GM18861 (cell line): ENCODE measurements around the gene PTPN1.
"Not testable (repeated sequence)": the region's sequence is repeated elsewhere in the genome, so short reads cannot be mapped to it uniquely, and the experiment has no call there.

Experiments used
- ATAC-seq: cut with Tn5 transposase; IDR thresholded peaks from one replicate; pipeline ENCODE4 v1.9.1; 2021; ENCODE audit not compliant: unreplicated experiment

Gene PTPN1

DNA sequence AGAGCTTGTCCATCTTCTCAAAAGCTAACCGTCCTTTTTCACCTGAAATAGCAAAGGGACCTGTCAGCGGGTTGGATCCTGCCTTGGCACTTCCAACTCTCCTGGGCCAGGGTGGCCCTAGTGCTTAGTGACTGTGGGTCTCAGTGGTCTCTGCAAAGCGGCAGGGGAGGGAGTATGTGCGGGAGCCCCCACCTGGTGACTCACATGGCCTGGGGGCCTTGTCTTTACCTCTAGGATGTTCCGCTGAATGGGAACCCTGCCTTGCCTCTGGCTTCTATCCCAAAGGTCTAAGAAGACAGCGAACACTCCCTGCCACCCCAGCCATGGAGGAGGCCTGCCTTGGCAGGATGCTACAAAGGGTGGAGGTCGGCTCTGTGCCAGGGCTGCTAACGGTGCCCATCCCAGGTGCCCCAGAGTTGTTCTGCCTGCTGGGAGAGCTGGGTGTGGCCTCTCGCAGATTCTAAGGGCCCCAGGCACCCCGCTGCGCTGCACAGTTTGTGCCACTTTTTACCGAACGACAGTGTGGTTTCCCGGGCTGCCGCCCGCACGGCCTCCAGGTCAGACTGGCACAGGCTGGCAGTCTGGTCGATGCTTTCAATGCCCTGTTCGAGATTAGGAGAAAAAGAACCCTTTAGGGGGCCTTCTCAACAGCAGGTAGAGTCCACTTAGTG, 77.2 kb downstream of the PTPN1 start:
- no peak for ATAC-seq

DNA sequence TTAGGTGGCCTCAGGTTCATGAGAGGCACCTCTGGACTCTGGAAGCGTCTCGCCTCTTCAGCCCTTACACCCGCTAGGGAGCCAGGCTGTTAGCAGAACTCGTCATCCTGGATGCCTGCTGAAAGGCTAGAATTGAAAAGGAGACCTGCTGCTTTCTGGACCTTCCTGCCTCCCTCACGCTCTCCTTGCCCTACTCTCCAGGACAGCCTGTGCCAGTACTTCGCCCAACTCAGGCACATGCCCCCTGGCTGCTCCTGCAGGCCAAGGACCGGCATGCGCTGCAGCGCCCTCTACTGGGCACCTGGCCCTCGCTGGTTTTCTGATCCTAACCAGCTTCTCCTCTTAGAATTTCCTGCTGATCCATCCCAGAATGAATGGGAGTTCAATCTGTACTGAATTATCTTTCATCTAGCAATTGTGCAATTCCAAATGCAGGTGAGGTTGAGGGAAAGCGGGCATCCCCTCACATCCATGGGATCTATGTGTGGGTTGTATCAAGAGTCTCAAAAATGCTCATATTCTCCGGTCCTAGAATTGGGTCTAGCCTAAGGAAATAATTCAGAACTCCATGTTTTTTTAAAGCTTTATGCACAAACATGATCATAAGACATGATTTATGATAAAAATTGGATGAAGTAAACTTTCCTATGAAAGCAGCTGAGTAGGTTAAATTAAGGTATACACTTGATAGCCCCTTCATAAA, 78.0 kb downstream of the PTPN1 start:
- ATAC-seq = no peak

DNA sequence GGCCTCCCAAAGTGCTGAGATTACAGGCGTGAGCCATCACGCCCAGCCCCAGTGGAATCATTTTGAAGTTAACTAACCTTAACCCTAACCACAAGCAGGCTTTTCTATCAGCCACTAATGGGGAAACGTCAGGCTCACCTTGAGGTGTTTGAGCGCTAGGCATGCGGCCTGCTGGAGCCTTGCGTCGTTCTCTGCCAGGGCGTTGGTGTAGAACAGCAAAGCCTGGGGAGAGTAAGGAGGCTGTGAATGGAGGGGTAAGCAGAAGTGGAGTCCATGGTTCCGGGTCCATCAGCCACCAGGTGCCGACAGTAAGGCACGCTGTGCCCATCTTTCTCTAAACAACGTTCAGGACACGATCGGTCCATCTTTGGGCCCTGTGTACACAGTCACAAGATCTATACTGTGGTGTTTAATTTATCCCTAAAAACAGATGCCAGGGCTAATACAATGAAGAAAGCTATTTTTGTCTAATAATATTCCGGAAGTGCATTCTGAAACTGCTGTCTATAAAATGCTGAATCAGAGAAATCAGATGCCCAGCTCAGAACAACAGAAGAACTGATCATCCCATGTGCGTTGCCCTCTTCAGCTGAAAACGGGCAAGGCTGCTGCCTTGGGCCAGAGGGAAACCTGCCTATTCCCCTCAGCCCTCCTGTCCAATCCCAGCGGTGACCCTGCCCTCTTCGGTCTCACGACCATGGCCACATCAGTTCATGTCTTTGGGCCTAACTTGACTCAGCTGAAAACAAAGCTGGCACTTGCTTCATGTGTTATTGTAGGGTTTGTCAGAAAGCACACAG, 79.6 kb downstream of the PTPN1 start:
- ATAC-seq = no peak

DNA sequence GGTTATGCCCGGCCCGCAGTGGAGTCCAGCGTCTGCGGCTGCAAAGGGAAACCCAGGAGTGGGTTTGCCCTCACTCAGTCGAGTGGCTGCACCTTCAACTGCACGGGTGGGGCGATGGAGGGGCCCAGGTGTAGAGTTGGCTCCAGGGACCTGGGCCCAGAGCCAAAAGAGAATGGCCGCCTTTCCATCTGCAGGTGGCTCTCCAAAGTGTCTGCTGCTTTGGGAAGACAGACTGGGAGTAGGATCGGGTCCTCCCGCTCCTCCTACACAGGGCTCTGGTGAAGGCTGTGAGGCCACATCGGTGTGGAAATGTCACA, 80.1 kb downstream of the PTPN1 start:
- ATAC-seq = no peak

DNA sequence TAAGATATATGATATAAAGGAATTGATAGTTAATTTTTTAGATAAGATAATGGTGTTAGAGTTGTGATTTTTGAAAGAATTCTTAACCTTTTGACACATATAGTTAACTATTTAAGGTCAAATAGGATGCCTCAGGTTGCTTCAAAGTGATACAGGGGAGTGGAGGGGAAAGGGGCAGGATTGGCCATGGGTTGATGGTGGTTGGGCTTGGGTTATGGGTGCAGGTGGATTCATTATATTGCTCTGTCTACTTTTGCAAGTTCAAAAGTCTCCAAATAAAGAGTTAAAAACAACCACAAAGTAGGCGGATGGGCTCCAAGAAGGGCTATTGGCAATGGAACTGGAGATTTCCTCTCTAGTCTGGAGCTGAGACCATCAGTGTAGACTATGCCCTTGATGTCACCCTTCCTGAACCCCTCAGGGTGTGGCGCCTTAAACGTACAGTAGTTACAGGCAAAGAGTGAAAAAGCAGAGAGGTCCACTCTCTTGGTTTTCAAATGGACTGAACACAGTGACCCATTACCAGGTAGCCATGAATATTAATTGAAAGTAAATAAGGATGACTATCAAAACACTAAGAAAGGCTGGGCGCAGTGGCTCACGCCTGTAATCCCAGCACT, 81.2 kb downstream of the PTPN1 start:
- no peak for ATAC-seq

DNA sequence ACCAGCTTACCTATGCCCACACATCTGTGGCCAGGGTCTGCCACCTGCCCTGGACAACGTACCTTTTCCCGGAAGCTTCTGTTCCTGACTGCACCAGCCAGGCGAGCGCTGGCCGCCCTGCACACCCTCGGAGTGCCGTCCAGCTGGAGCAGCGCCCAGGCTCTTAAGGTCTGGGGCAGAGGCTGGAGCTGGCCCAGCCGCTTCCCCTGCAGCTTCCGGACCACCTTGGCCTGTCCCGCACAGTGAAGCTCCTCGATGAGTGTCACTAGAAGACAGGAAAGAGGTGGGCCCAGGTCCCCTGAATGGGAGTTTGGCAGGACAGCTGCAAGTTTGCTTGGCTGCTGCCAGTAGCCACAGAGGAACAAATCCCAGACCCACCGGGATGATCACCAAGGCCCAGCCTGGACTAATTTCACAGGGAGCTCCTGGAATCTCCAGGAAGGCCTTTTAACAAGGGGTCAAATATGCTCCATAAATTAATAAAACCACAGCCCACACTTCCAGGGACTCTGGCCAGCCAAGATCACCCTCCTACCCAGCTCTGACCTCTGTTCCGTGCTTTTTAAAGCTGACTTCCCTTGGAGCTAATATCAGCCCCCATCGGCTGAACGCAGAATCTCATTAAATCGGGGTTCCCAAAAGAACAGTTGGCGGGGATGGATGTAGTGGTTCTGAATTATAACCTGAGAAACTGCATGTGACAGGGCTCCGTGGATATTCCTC, 82.3 kb downstream of the PTPN1 start:
- no peak for ATAC-seq

DNA sequence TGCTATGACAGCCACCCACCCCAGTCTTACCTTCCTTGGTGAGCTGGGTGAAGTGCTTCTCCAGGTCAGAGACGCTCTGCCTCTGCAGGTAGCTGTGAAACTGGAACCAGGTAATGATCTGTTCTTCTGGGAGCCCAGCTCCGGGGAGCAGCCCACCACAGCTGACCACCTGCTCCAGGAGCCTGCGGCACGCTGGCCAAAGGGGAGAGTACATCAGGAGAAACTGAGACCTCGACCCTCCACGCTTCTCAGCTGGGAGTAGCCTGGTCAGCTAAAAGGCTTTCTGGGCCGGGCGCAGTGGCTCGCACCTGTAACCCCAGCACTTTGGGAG, 82.8 kb downstream of the PTPN1 start:
- ATAC-seq = no peak

DNA sequence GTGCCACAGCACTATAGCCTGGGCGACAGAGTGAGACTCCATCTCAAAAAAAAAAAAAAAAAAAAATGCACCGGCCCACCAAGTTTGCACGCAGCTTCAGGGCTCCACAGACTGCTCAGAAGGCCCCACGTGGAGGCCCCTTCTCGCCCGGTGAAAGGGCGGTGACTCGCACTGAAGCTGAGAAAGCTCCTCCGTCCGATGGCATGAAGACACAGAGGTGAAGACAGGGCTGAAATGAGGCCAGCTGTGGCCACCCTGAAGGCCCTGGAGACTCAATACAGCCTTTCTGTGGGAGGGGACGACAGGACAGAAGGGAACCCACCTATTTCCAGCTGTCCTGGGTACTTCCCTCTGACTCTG, 84.0 kb downstream of the PTPN1 start:
- no peak for ATAC-seq

DNA sequence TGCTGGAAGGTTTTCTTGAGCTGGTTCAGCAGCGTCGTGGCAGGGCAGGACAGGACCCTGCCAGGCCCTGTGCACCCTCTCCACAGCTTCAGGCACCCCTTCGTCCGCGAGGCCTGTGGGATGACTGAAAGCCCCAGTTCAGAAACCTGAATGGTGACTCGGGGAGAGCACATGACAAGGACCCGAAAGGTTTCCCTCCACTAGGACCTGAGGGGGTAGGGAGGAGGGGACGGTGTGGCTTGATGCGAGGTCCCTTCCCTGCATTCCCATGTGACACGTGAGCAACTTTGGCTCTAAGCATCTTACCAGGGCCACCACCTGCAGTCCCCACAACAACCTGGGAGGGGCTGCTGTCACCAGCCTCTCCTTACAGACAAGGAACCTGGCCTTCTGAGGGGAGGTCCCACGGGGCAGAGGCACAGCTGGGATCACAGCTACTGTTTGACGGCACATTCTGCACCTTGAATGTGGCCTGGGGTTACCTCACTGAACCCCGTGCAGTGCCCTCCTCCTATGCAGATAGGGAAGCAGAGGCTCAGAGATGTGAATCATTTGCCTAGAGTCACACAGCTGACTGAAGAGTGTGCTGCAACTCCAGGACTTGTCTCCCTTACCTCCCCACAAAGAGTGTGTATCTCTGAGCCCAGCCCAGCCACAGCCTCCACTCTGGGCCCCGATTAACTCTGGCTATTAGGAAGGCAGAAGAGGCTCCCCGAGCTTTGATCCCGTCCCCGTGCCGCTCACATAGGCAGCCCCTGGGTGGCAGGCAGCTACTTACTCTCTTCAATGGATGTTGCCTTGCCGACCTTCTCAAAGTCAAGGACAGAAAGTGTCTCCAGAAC, 84.6 kb downstream of the PTPN1 start:
- ATAC-seq = no peak

DNA sequence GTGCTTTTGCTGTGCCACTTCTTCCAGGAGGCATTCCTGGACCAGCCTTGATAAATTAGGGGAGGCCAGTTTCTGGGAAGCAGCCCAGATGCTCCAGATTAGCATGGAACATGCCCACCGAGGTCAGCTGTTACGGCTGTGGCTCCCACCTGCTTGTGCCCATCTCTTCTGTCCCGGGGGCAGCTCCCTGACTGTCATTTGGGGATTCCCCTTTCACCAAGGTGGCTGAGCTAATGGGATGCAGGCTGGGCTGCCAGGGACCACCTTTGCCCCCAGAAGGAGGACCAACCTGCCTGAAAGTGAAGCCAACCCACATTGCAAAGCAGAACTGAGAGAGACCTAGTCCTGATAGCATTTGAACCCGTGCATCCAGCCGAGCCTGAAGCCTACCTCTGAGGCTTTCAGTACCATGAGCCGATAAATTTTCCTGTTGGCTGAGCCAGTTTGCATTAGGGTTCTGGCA, 85.3 kb downstream of the PTPN1 start:
- no peak for ATAC-seq

DNA sequence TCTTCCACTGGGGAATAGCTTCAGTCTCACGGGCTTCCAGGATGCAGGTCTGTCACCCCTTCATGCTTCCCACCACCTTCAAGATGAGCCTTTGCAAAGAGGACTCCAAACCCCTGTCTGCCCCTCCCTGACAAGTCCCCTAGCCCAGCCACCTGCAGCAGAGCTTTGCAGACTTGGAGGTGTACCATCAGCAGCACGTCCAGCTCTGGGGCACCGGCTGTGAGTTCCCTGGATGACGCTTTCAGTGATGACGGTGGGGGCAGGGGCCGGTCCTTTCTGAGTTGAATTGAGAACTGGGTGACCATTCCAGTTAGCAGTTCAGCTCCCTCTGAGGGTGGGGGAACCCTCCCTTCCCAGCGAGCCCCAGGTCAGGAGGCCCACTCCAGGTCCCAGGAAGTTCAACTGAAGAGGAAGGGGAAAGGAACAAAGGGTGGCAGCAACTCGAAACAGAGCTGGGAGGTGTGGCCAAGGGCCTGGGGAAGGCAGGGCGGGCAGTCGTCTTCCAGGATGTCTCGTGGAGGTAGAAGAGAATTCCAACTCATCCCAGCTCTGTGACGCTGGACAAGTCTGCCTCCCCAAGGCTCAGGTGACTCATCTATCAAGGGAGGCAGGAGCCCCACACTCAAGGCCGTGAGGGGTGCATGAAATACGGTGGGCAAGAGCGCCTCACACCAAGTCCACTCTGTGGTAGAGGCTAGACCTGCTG, 86.0 kb downstream of the PTPN1 start:
- no peak for ATAC-seq

DNA sequence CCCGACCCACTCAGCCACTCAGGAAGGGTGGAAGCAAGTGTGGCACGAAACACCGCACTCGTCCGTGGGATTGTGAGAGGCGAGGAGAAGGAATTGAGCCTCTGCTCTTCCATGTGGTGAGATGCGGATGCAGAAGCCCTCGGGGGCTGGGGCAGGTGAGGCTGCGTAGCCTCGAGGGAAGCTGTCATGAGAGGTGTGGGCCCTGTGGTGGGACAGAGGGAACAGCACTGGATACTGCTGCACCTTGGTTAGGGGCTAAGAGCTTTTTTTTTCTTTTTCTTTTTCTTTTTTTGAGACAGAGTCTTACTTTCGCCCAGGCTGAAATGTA, 86.5 kb downstream of the PTPN1 start:
- ATAC-seq = no peak

DNA sequence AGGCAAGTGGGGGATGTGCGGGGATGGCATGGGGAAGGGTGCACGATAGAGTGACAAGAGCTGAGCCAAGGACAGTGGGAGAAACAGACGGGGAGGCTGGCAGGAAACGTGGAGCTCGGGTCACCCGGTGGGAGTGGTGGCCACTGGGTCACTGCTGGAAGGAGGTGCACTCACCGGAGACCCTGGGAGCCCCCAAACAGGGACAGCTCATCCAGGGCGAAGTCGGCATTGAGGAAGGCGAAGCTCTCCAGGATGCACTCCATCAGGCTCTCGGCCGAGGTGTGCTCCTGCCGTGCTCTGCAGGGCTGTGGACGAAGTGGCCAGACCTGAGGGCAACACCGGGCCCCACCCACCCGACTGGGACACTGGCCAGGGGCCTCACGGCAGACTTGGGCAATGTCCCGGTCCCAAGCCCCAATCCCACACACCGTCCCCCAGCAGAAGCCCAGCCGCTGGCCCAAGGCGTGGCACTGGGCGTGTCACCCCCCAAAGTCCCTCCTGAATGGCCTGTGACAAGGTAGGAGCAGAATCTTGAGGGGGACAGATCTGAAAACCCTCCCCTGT, 87.3 kb downstream of the PTPN1 start:
- no peak for ATAC-seq

DNA sequence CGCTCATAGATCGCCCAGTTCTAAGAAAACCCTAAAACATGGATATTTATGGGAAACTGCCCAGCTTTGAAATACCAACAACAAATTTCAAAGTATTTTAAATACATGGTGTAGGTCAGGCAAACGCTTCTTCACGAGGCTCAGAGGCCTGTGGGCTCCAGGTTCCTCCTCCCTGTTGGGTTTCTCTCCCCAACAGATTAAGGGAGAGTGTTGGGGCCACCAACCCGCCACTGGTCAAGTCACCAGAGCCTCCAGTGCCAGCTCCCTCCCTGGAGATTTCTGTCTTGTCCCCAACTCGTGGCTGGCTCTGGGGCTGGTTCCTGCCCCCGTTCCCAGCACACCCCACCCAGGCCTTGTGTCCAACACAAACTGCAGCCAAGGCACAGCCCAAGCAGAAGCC, 87.9 kb downstream of the PTPN1 start:
- ATAC-seq = no peak

DNA sequence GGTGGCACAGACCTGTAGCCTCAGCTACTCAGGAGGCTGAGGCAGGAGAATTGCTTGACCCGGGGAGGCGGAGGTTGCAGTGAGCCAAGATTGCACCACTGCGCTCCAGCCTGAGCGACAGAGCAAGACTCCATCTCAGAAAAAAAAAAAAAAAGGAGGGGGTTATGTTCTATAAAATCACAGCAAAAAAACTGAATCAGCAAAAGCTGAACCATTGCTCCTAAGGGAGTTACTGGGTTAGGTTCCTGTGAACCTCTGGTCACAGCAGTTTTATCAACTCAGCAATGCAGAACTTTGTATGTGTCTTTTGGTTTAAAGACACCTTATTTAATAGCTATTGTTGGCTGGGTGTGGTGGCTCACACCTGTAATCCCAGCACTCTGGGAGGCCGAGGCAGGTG, 88.6 kb downstream of the PTPN1 start:
- not testable (repeated sequence) for ATAC-seq

DNA sequence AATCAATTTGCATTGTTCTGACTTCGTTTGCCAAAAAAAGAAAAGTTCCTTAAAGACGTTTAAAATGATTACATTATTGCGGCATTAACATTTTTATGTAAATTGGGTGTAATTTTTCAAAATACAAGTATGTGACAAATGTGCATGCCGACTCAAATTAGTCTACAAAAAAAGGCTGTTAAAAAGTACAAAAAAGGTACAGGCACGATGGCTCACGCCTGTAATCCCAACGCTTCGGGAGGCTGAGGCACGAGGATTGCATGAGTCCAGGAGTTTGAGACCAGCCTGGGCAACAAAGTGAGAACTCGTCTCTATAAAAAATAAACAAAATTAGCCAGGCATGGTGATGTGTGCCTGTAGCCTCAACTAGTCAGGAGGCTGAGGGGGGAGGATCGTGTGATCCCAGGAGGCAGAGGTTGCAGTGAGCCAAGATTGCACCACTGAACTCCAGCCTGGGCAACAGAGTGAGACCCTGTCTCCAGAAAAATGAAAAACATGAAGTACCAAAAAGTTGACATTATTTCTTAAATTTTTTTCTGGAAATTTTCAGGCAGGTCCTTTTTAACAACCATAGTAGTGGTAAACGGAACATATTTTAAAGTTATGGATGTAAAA, 90.2 kb downstream of the PTPN1 start:
- ATAC-seq = no peak

DNA sequence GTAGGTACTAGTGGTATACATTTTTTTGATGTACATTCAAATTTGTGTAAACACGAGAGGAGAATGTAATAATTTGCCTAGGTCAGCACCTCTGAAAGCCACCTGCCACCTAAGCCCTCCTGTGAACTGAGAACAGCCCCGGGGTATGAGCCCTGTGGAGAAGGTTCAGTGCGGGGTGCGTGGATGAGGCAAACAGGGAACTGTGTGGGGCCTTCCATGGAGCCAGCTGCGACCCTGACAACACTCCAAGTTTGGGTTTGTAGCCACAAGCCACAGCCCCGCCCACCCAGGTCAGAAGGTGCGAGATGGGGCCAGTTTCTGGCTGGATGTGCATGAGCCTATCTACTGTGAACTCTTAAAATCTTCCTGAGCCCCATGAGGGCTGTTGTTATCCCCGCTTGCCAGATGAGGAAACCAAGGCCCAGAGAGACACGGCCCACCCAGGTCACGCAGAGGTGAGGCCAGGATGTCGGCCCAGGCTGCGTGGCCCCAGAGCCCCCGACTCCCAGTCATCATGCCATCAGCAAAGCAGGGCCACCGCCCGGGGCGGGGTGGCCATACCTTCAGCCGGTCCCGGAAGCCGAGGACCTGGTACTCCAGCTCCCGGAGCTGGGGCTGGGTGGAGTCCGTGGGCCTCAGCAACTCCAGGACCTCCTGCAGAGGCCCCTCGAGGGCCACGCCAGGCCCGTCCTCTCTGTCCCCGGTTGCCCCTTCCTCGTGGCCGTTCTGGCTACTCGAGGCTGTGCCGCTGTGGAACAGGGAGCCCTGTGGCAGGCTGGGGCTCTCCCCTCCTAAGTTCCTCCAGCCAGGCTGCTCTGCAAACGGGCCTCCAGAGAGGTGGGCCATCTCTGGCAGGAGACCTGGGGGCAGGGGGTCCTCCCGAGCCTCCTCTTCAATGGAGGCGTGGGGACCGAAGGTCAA, 91.6 kb downstream of the PTPN1 start:
- no peak for ATAC-seq

DNA sequence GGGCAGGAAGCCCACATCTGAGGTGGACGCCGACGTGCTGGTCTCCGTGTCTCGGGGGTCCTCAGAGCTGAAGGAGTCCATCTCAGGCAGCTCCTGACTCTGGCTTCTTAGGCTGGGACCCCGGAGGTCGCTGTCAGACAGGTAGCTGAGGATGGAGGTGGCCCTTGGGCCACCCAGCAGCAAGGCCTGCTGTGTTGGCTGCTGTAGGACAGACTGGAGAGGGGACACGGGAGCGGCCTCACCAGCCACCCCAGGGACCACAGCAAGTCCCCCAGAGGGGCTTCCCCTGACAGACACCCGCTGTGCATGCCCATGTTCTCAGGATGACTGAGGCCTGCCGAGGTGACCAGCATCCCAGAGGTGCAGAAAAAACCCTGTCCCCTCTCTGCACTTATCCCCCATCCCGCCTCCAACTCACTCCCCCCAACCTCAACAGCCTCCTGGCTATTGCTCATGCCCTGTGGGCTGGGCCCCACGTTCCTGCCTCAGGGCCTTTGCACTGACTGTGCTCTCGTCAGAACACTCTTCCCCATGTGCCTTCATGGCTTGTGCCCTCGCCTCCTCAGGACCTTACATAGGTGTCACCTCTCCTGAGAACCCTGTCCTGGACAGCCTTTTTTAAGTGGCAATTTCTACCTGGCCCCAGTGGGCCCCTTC, 92.4 kb downstream of the PTPN1 start:
- ATAC-seq = no peak
